Neuronal stem cell (in vitro differentiated cells): ENCODE data around the gene KRT6A.

Source experiments
- DNase-seq: peaks from one replicate; pipeline ENCODE4 v3.0.0-alpha.2; 2013; ENCODE audit warnings: low spot score
- H2AFZ ChIP-seq: one replicate; pipeline ENCODE4 v1.6.1; 2013; ENCODE audit warnings: mild to moderate bottlenecking, low read length, inconsistent platforms
- H2AK5ac ChIP-seq: 2 replicates; pipeline ENCODE4 v1.6.1; 2013; ENCODE audit warnings: low read depth, mild to moderate bottlenecking, inconsistent platforms, low read length, moderate library complexity, mixed read lengths
- H2BK120ac ChIP-seq: 2 replicates; pipeline ENCODE4 v1.6.1; 2013; ENCODE audit warnings: low read depth, mild to moderate bottlenecking, inconsistent platforms, low read length, moderate library complexity, mixed read lengths
- H2BK12ac ChIP-seq: one replicate; pipeline ENCODE4 v1.6.1; 2013; ENCODE audit warnings: low read length, inconsistent platforms
- H2BK15ac ChIP-seq: 2 replicates; pipeline ENCODE4 v1.6.1; 2013; ENCODE audit warnings: mild to moderate bottlenecking, low read length, inconsistent platforms, mixed read lengths
- H2BK5ac ChIP-seq: one replicate; pipeline ENCODE4 v1.6.1; 2013; ENCODE audit warnings: inconsistent platforms, mild to moderate bottlenecking, low read length, moderate library complexity
- H3K14ac ChIP-seq: one replicate; pipeline ENCODE4 v1.6.1; 2013; ENCODE audit warnings: low read length, inconsistent platforms
- H3K18ac ChIP-seq: 2 replicates; pipeline ENCODE4 v1.6.1; 2013; ENCODE audit warnings: low read length, inconsistent platforms
- H3K23ac ChIP-seq: 2 replicates; pipeline ENCODE4 v1.6.1; 2013; ENCODE audit warnings: low read depth, mild to moderate bottlenecking, mixed read lengths, low read length, inconsistent platforms; ENCODE audit not compliant: poor library complexity
- H3K27ac ChIP-seq: replicated peaks from 3 replicates; pipeline ENCODE4 v1.5.1; 2013; ENCODE audit warnings: low read length, inconsistent platforms
- H3K27me3 ChIP-seq, 3 experiments: 2 replicates each; pipeline ENCODE4 v1.6.1; 2013; ENCODE audit warnings: low read length in 3 of 3, mild to moderate bottlenecking in 2 of 3, inconsistent platforms in 1 of 3, low read depth in 1 of 3, mixed read lengths in 1 of 3, moderate library complexity in 1 of 3; ENCODE audit not compliant: control insufficient read depth in 3 of 3, insufficient read depth in 3 of 3
- H3K36me3 ChIP-seq, 2 donors: replicated peaks in 1 of 2; 2 replicates each; pipeline ENCODE4 v1.6.1; 2013; ENCODE audit warnings: low read length in 2 of 2; ENCODE audit not compliant: control insufficient read depth in 2 of 2, insufficient read depth in 2 of 2
- H3K4ac ChIP-seq: 2 replicates; pipeline ENCODE4 v1.6.1; 2013; ENCODE audit warnings: inconsistent platforms, mild to moderate bottlenecking, low read length, moderate library complexity
- H3K4me1 ChIP-seq, 2 donors: 1 replicate in 1 of 2; 2 replicates in 1 of 2; pipeline ENCODE4 v1.6.1; 2013; ENCODE audit warnings: low read length in 2 of 2, low read depth in 1 of 2; ENCODE audit not compliant: control insufficient read depth in 2 of 2, insufficient read depth in 1 of 2
- H3K4me2 ChIP-seq: one replicate; pipeline ENCODE4 v1.6.1; 2013; ENCODE audit warnings: mild to moderate bottlenecking, low read length, inconsistent platforms; ENCODE audit not compliant: insufficient read depth, poor library complexity, severe bottlenecking
- H3K4me3 ChIP-seq, 2 donors: 2 replicates each; pipeline ENCODE4 v1.5.1; 2013; ENCODE audit warnings: low read length in 2 of 2, mild to moderate bottlenecking in 2 of 2, inconsistent platforms in 1 of 2, moderate library complexity in 1 of 2
- H3K79me1 ChIP-seq: one replicate; pipeline ENCODE4 v1.6.1; 2013; ENCODE audit warnings: low read depth, mild to moderate bottlenecking, inconsistent platforms, low read length, moderate library complexity
- H3K9ac ChIP-seq: one replicate; pipeline ENCODE4 v1.6.1; 2013; ENCODE audit warnings: mild to moderate bottlenecking, low read depth, low read length, inconsistent platforms; ENCODE audit not compliant: poor library complexity
- H3K9me3 ChIP-seq, 2 donors: replicated peaks in 1 of 2; 2 replicates each; pipeline versions ENCODE3 to v1.6.1; 2013; ENCODE audit warnings: low read length in 2 of 2, mild to moderate bottlenecking in 2 of 2, inconsistent platforms in 1 of 2, low read depth in 1 of 2, mixed read lengths in 1 of 2, moderate library complexity in 1 of 2; ENCODE audit not compliant: control insufficient read depth in 2 of 2, insufficient read depth in 1 of 2
- H4K8ac ChIP-seq: one replicate; pipeline ENCODE4 v1.6.1; 2013; ENCODE audit warnings: low read depth, mild to moderate bottlenecking, inconsistent platforms, low read length, moderate library complexity
- H4K91ac ChIP-seq: one replicate; pipeline ENCODE4 v1.6.1; 2013; ENCODE audit warnings: low read length, low read depth, mild to moderate bottlenecking, inconsistent platforms; ENCODE audit not compliant: poor library complexity
- WGBS, 2 donors: extraction: QIAGEN DNeasy Blood & Tissue Kit; methylation state at CpG; one replicate each; pipeline ENCODE4 v1.1.7; 2013; ENCODE audit warnings: missing lambda C conversion rate in 2 of 2, mixed read lengths in 1 of 2; ENCODE audit not compliant: insufficient read length in 2 of 2, insufficient replicate concordance in 1 of 2; ENCODE audit errors: extremely low coverage in 2 of 2; 5-methylcytosine and 5-hydroxymethylcytosine counted together

Gene KRT6A

DNA sequence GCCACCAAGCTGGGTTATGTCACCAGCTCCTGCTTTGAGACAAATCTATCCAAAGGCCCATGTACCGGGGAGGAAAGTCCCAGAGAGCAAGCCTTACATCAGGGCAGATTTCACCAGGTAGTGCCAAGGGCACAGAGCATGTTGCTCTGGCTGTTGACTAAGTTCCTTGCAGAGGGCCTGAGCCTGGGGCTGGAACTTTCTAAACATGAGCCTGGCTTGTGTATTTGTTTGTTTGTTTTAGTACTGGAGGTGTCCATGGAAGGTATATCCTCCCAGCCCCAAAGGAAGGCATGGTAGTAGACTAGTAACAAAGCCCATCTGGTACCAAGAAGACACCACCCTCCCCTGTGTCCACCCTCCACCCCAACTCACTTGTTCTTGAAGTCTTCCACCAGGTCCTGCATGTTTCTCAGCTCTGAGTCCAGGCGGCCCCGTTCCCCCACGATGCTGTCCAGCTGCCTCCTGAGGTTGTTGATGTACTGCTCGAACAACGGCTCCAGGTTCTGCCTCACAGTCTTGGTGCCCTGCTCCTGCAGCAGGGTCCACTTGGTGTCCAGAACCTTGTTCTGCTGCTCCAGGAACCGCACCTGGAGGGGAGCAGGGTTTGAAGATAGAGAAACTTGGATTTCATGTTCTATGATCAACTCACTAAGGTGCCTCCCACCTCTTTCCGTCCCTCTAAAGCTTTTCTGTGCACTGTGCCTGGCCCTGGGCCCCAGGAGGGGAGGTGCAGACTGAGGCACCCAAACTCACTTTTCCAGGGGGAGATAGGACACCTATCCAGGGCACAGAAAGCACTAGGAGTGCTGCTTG lies 25.7 kb upstream of the KRT6A start:
- WGBS, 2 donors = no CpG with 5 or more reads among the region's 8 CpGs
- H3K4me2 ChIP-seq = no peak overlapping the region
- H3K4me1 ChIP-seq = peaks cover 0 to 2% of the 10 kb centered on the region in 2 donors
- no peak overlapping the region for H3K14ac ChIP-seq
- no peak overlapping the region for H3K27ac ChIP-seq
- no peaks in the 10 kb centered on the region for H3K9me3 ChIP-seq
- H4K91ac ChIP-seq = no peak overlapping the region
- H3K27me3 ChIP-seq = peaks cover 0 to 7% (median 0%) of the 10 kb centered on the region in 3 experiments
- no peak overlapping the region for H3K18ac ChIP-seq
- DNase-seq = no peak
- H2BK120ac ChIP-seq = no peak overlapping the region
- no peak overlapping the region for H3K9ac ChIP-seq
- H3K23ac ChIP-seq = no peak overlapping the region
- no peak overlapping the region for H2BK5ac ChIP-seq
- H3K4ac ChIP-seq = no peak overlapping the region
- no peaks in the 10 kb centered on the region for H3K79me1 ChIP-seq
- H2BK15ac ChIP-seq = no peak overlapping the region
- no peak overlapping the region for H4K8ac ChIP-seq
- no peak overlapping the region for H2AK5ac ChIP-seq
- no peaks in the 10 kb centered on the region for H3K36me3 ChIP-seq
- H2BK12ac ChIP-seq = no peak overlapping the region
- H3K4me3 ChIP-seq = no peak overlapping the region
- no peak overlapping the region for H2AFZ ChIP-seq

DNA sequence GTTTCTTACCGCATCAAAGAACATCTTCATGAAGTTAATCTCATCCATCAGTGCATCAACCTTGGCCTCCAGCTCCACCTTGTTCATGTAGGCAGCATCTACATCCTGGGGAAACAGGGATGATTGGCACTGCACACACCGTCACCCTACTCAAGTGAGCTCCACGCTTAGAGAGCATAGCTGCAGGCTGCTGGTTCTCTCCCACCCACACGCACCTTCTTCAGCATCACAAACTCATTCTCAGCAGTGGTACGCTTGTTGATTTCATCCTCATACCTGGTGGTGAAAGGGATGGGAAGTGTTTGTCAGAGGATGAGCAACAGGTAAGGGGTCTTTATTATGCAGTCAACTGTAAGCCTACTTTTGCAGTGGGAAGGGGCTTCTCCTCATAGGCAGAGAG lies 24.8 kb upstream of the KRT6A start:
- H3K27me3 ChIP-seq = peaks cover 0 to 7% (median 0%) of the 10 kb centered on the region in 3 experiments
- no CpG with 5 or more reads among the region's 5 CpGs for WGBS, 2 donors
- H2BK120ac ChIP-seq = no peak overlapping the region
- no peak overlapping the region for H2AFZ ChIP-seq
- no peak overlapping the region for H2BK15ac ChIP-seq
- no peaks in the 10 kb centered on the region for H3K36me3 ChIP-seq
- H3K9me3 ChIP-seq = no peaks in the 10 kb centered on the region
- no peaks in the 10 kb centered on the region for H3K79me1 ChIP-seq
- H2BK12ac ChIP-seq = no peak overlapping the region
- H3K4ac ChIP-seq = no peak overlapping the region
- H2AK5ac ChIP-seq = no peak overlapping the region
- no peak overlapping the region for H3K14ac ChIP-seq
- H4K8ac ChIP-seq = no peak overlapping the region
- no peak overlapping the region for H4K91ac ChIP-seq
- DNase-seq = no peak
- H3K18ac ChIP-seq = no peak overlapping the region
- H3K4me3 ChIP-seq = peak overlapping the region in 1 of 2 donors; percentile 25
- no peak overlapping the region for H3K4me2 ChIP-seq
- H3K27ac ChIP-seq = no peak overlapping the region
- H2BK5ac ChIP-seq = no peak overlapping the region
- H3K23ac ChIP-seq = no peak overlapping the region
- H3K4me1 ChIP-seq = peaks cover 0 to 2% of the 10 kb centered on the region in 2 donors
- no peak overlapping the region for H3K9ac ChIP-seq

DNA sequence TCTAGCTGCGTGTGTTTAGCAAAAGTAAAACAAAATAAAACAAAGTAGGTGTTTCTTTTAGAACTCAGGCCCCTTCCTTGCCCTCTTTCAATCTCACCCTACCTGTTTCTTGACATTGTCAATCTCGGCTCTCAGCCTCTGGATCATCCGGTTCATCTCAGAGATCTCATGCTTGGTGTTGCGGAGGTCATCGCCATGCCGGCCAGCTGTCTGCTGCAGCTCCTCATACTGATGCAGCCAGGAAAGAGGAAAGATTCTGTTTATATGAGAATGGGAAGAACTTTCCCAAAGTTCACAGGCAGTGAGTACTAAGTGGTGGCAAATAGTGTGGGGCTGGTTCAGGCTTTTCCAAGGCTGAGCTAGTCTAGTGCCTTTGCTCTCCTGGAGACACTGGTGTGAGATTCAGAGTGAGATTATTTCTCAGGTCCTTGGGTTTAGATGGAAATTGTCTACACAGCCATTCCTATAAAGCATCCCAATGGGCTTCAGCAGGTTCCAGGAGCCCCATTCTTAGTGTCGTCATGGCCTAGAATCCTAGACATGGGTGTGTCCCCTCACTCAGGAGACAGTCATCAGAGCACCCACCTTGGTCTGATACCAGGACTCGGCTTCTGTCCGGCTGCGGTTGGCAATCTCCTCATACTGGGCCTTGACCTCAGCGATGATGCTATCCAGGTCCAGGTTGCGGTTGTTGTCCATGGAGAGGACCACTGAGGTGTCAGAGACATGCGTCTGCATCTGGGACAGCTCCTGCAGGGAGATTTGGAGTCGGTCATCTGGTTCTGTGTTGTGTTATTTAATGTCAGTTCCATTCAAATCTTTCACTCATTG lies 24.2 kb upstream of the KRT6A start:
- no peak overlapping the region for H3K23ac ChIP-seq
- no peaks in the 10 kb centered on the region for H3K9me3 ChIP-seq
- no peak overlapping the region for H3K18ac ChIP-seq
- no peak overlapping the region for H3K27ac ChIP-seq
- no peak overlapping the region for H3K14ac ChIP-seq
- no peak overlapping the region for H2AK5ac ChIP-seq
- no peak overlapping the region for H2AFZ ChIP-seq
- H3K4me1 ChIP-seq = no peaks in the 10 kb centered on the region
- no peak overlapping the region for H4K91ac ChIP-seq
- no peak overlapping the region for H3K4me3 ChIP-seq
- no peaks in the 10 kb centered on the region for H3K79me1 ChIP-seq
- H2BK120ac ChIP-seq = no peak overlapping the region
- no peak overlapping the region for H3K4me2 ChIP-seq
- DNase-seq = no peak
- no peak overlapping the region for H2BK5ac ChIP-seq
- H3K9ac ChIP-seq = no peak overlapping the region
- WGBS, 2 donors = no CpG with 5 or more reads among the region's 14 CpGs
- H2BK15ac ChIP-seq = no peak overlapping the region
- H3K36me3 ChIP-seq = no peaks in the 10 kb centered on the region
- H4K8ac ChIP-seq = no peak overlapping the region
- no peak overlapping the region for H3K4ac ChIP-seq
- H3K27me3 ChIP-seq = peaks cover 0 to 3% (median 0%) of the 10 kb centered on the region in 3 experiments
- H2BK12ac ChIP-seq = no peak overlapping the region
